Measurements from ENCODE around the gene EFCAB6.
"Not testable (repeated sequence)": the region's sequence is repeated elsewhere in the genome, so short reads cannot be mapped to it uniquely, and the experiment has no call there.

The EFCAB6 gene

GRCh38 chr22:43689356-43689755 is 122.7 kb downstream of the EFCAB6 start:
- DNase-seq, result no peak

GRCh38 chr22:43682851-43683250 is 129.3 kb downstream of the EFCAB6 start:
- no peak for DNase-seq

GRCh38 chr22:43681731-43682360 is 130.3 kb downstream of the EFCAB6 start:
- DNase-seq, result no peak

DNA sequence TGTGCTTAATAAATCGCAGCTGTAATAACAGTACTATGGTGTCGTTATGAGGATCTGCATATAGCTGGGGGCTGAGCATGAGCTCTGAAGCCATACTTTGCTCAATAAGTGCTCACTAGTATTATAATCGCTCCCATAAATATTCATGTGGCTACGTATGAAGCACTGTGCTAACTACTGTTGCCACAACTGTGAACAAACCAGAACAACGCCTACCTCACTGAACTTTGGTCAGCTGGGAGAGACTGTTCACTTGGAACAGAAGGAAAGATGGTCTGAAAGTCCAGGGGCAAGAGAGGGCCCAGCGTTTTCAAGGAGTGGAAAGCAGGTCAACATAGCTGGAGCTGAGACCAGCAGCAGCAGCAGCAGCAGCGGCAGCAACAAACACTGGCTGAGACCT is 141.6 kb downstream of the EFCAB6 start:
- no peak for DNase-seq

- no peak for DNase-seq
Observed at GRCh38 chr22:43669190-43669589, 142.9 kb downstream of the EFCAB6 start.

DNA sequence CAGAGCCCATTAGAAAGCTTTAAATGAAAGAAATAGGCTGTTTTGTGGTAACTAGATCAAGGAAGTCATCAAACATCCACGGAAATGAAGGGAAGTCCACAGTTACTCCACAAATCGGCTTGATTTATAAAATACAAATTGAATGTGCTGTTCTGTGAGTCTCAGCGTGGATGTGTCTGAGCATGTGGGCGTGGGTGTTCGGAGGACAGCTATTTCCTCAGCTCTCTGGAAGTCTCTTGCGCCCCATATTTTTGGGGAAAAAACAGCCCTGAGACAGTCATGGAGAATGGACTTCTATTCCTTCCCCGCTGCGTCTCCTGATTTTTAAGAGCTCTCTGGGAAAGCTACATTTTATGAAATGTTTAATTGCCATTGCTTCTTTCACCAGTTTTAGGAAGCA is 144.4 kb downstream of the EFCAB6 start:
- DNase-seq, result no peak

- DNase-seq, result no peak
Observed at GRCh38 chr22:43666457-43666856, 145.6 kb downstream of the EFCAB6 start.

DNA sequence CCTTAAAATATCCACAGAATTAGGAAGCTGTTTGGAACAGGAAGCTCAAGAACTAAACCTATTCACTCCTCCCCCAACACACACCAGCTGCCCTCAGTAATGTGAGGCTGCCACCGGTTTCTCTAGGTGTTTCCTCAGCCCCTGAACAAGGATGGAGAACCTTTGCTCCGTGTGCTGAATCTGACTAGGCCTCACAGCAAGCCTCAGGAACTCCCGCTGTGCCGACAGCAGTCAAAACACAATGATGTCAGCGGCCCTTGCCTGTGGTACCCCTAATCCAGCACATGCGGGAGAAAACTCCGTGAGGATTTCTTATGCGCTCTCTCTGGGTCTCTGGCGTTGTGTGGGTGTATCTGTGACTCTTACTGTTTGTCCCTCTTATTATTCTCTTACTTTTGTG is 153.3 kb downstream of the EFCAB6 start:
- DNase-seq, result no peak

DNA sequence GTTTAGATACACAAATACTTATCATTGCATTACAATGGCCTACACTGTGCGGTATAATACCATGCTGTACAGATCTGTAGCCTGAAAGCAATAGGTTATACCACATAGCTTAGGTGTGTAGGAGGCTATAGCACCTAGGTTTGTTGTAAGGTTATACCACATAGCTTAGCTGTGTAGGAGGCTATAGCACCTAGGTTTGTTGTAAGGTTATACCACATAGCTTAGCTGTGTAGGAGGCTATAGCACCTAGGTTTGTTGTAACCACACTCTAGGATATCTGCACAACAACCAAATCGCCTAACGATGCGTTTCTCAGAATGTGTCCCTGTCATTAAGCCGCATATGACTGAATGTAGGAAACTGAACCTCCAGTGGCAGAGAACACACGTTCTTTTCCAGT is 155.5 kb downstream of the EFCAB6 start:
- DNase-seq, result not testable (repeated sequence)

DNA sequence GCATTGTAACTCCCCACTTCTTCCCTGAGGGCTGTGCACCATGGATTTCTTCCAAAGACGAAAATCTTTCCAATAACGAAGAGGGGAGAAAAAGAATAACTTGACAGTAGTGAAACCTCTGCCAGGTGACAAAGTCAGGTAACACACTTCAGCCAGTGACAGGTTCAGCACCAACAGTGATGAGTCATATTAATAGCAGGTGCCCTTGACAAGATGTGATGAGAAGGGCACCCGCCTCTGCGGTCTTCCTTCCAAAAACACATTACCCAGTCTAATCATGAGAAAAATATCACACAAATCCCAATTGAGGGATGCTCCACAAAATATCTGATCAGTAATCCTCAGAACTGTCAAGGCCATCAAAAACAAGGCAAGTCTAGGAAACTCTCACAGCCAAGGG is 157.8 kb downstream of the EFCAB6 start:
- no peak for DNase-seq

DNA sequence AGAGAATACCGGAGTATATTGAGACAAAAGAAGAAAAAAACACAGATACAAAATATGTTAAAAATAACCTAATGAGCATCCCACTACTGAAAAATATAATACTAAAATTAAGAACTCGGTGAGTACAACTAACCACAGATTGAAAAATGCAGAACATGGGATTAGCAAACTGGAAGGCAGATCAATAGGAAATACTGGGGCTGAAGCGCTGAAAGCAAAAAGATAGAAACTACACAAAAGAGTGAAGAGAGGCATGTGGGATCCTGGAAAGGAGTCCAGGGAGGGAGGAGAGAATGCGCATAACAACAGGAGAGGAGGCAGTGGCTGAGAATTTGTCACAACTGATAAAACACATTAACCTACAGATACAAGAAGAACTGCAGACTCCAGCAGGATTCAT is 159.3 kb downstream of the EFCAB6 start:
- no peak for DNase-seq

GRCh38 chr22:43643387-43643786 is 168.7 kb downstream of the EFCAB6 start:
- DNase-seq, result no peak

GRCh38 chr22:43642319-43643206 is 169.5 kb downstream of the EFCAB6 start:
- no peak for DNase-seq

DNA sequence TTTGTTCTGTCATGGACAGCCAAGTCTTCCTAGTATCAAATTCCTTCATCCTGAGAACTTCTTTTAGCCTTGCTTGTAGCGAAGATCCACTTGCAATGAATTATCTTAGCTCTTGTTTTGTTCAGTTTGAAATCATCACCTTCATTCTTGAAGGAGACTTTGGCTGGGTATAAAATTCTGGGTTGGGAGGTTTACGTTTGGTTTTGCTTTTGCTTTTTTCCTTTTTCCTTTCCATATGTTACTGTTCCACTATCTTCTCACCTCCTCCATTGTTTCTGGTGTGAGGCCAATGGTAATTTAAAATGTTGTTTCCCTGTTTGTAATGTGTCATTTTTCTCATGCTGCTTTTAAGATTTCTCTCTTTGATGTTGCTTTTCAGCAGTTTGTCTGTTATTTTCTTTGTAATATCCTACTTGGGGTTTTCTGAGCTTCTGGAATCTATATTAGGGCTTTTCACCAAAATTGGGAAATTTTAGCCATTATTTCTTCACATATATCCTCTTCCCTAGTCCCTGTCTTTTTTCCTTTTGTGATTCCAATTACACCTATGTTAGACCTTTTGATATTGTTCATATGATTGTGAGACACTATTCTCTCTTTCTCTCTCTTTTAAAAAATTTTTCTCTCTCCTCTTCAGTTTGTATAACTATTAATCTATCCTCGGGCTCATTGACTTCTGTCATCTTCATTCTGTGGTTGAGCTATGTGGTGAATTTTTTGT is 172.7 kb downstream of the EFCAB6 start:
- DNase-seq, result no peak

DNA sequence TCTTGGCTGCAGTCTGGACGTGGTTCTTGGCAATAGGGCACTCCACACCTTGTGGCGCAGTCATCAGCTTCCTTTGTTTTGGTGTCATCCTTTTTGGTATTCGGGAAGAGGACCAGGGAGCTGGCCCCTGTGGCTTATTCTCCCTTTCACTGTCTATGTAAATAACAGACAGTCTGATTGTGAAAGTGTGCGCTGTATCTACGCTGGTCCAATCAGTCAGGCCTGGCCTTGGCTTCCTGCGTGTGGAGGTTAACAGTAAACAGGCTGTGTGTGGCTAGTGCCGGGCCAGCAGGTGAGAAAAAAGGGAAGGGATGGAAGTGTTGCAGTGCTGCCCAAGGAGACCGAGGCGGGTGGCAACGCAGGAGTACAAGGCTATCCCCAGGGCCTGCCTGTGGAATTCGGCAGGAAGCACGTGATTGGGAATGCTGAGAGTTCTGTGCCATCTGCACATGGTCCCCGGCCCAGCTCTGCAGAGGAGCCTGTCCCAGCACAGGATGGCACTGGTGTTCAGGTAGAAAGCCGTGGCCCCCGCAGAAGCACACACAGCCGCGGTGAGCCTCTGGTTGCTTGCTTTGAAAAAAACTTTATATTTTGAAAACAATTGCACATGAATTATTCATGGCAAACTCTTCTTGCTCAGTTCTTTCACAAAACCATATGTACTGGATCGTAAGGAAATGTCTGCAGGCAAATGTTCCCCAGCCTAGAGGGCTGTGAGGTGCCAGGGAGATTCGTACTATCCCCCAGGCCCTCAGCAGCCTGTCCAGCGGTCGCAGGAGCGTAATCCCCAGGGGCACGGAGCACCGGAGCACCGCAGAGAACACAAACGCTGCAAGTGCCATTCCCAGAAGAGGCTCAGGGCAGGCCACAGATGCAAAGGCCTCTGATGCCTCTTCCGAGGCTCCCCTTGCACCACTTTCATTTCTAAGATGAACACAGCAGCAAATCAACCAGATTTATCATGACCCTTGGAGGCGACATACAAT is 174.5 kb downstream of the EFCAB6 start:
- no peak for DNase-seq

GRCh38 chr22:43636086-43636485 is 176.0 kb downstream of the EFCAB6 start:
- no peak for DNase-seq

DNA sequence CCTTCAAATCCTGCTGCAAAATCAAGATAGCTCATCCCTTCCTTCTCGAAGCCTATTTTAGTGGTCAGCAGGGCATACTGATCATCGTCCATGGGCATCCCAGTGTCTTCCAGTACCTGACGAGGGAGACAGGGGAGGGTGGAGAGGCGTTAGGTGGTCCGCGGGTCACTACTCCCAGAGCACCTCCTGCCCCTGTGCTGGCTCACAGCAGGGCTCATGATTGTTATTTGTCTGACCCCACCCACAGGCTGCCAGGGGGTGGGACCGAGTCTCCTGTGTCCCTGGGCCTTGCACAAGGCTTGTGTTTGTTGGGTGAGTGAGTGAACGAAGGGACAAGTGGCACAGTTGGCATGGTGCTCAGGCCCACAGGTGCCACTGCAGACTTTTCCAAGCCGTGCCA is 177.0 kb downstream of the EFCAB6 start:
- DNase-seq, result no peak

DNA sequence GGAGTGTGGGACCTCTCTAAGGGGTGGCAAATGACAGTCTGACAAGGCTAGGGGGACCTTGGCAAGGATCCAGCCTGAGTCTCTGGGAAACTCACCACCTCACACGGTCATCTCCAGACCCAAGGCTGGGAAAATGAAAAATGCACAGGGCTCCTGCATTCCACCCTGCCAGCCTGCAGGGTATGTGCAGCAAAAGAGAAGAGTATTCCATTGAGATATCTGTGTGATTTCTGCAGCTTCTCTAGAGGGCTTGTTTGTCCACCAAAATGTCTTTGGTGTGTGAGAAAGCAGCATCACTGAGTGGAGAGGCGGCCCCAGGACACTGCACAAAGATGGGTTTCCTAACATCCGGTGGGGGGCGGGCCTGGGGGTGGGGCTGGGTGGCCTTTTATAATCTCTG is 177.8 kb downstream of the EFCAB6 start:
- DNase-seq, result no peak

DNA sequence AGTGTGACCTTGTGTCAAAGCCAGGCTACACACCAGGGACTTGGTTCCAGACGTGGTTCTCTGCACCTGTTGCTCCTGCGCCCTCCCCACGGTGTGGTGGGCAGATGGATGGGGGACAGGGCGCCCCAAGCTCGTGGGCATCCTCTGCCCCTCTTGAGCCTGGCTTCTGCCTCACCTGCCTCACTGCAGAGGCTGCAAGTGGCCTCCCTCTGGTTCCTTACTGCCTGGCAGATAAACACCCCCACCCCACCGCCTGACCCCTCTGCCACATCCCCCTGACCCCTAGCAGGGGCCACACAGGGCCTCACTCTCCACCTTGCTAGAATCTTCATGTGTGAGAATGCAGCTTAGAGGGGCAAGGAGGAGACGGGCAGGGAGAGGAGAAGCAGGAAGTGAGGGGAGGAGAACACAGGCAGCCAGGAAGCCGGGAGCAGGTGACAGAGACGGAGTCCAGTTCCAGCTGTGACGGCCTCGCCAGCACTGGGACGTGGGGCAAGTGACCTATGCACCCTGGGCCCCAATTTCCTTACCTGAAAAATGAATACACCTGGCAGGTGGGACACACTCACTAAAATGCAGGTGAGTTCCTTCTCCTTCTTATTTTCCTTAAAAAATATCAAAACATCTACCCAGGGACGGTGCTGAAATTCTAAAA is 178.3 kb downstream of the EFCAB6 start:
- no peak for DNase-seq

DNA sequence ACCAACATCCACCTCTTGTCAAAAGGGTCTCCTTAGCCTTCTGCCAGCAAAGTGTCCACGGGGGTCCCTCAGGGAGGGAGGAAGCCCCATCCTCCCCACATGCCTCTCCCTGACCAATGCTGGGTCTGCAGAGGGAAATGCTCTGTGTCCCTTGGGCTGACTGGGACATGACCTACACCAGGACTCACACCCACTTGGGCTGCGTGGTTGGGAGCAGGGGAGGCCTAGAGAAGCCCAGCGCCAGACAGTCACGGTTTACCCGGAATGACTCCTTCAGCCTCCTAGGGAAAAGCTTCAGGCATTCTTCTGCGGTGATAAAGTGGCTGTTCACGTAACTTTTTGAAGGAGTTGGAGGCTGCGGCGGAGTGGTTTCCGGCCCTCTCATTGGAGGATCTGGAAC is 180.3 kb downstream of the EFCAB6 start:
- DNase-seq, result no peak

DNA sequence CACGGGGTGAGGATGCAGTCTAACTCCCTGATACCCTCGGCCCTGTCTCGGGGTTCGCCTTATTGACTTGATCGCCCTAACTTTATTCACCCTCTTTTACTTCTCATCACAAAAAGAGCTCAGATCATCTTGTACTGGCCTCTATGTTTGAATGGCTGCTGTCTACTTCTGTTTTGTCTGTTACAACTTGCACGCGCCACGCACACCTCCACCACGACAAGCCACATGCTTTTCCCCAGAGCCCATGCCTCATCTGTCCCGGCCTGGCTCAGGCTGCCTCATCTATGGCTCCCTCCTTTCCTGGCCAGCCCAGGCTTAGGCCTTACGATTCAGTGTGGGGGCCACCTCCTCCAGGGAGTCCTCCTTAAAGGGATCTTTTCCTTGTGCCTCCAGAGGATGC is 180.9 kb downstream of the EFCAB6 start:
- DNase-seq, result no peak

DNA sequence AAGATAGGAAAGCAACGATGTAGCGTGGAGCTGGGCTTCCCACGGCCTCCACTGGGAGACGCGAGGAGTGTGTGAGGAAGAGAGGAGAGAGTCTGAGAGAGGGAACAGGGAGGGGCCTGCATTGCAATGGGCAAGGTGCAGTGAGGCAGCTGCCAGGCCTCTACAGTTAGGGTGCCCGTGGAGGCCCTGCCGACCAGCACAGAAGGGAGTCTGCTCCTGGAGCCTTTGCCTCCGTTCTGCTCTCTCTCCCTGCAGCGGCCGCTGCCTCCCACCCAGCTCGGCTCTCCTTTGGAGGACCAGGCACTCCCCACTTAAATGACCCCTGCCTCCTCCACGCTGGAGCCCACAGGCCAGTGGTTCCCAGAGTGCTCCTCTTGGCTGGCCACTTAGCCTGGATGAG is 181.7 kb downstream of the EFCAB6 start:
- DNase-seq, result no peak

Measured in EL (cell line).